SU-DHL-6 (cell line): ENCODE results near the gene ATP11C.

ENCODE experiments used
- H2AFZ ChIP-seq: fragments of 200-600 bp; sonication (generic); 2 replicates; pipeline ENCODE4 v1.6.1; 2014; ENCODE audit warnings: low read depth, mild to moderate bottlenecking, moderate library complexity, mixed read lengths, antibody characterized with exemption, low read length; ENCODE audit not compliant: severe bottlenecking
- H3F3A ChIP-seq: fragments of 200-600 bp; shearing (Covaris generic); 2 replicates; pipeline ENCODE4 v1.6.0; 2016; ENCODE audit warnings: antibody characterized with exemption, mild to moderate bottlenecking; ENCODE audit not compliant: insufficient read depth
- H3K27ac ChIP-seq: fragments of 200-600 bp; sonication (generic); 2 replicates; pipeline ENCODE4 v1.5.1; 2016; ENCODE audit warnings: low read depth, mild to moderate bottlenecking, low read length, moderate library complexity, mixed read lengths
- H3K27me3 ChIP-seq: fragments of 200-600 bp; sonication (generic), shearing (Covaris generic); 2 replicates; pipeline ENCODE4 v1.6.0; 2014; ENCODE audit warnings: mild to moderate bottlenecking, low read length
- H3K36me3 ChIP-seq: fragments of 200-600 bp; sonication (generic); 2 replicates; pipeline ENCODE4 v1.6.1; 2014; ENCODE audit warnings: mild to moderate bottlenecking, low read length, mixed read lengths
- H3K4me2 ChIP-seq: fragments of 300-600, 200-600 bp; shearing (Covaris generic), sonication (generic); 2 replicates; pipeline ENCODE4 v1.6.0; 2014; ENCODE audit warnings: low read length, low read depth, mild to moderate bottlenecking; ENCODE audit not compliant: poor library complexity, severe bottlenecking
- H3K4me3 ChIP-seq: fragments of 200-600 bp; sonication (generic); 2 replicates; pipeline ENCODE4 v1.5.1; 2014; ENCODE audit warnings: antibody characterized with exemption, low read length, mild to moderate bottlenecking, mixed read lengths; ENCODE audit not compliant: insufficient read depth, poor library complexity, severe bottlenecking
- H3K79me2 ChIP-seq: fragments of 200-600 bp; sonication (generic); 2 replicates; pipeline ENCODE4 v1.6.1; 2014; ENCODE audit warnings: mild to moderate bottlenecking, low read length, moderate library complexity; ENCODE audit not compliant: insufficient read depth
- H3K9ac ChIP-seq: fragments of 200-600 bp; sonication (generic); 2 replicates; pipeline ENCODE4 v1.7.0; 2014; ENCODE audit warnings: mild to moderate bottlenecking, low read length
- H3K9me2 ChIP-seq: fragments of 200-600 bp; sonication (generic); replicated peaks from 2 replicates; pipeline ENCODE4 v1.6.1; 2014; ENCODE audit warnings: low read length; ENCODE audit not compliant: insufficient read depth
- H3K9me3 ChIP-seq: fragments of 200-600 bp; sonication (generic); 2 replicates; pipeline ENCODE4 v1.6.1; 2014; ENCODE audit warnings: low read length, mixed read lengths; ENCODE audit not compliant: insufficient read depth
- H4K20me1 ChIP-seq: fragments of 200-600 bp; sonication (generic); 2 replicates; pipeline ENCODE4 v1.6.1; 2014; ENCODE audit warnings: low read depth, mild to moderate bottlenecking, antibody characterized with exemption, low read length, moderate library complexity, mixed read lengths
- CTCF ChIP-seq: fragments of 200-600 bp; sonication (generic); IDR thresholded peaks from one replicate; pipeline ENCODE4 v1.5.1; 2017; ENCODE audit warnings: antibody characterized with exemption, mild to moderate bottlenecking, low read length, moderate library complexity; ENCODE audit not compliant: insufficient read depth, poor library complexity, severe bottlenecking
- EZH2phosphoT487 ChIP-seq: fragments of 200-600 bp; sonication (generic), shearing (Covaris generic); conservative IDR thresholded peaks from 2 replicates; pipeline ENCODE4 v1.6.1; 2018; ENCODE audit warnings: mild to moderate bottlenecking, antibody characterized with exemption, low read length, moderate library complexity, mixed read lengths

ATP11C gene

GRCh38 chrX:139739138-139739537 lies 193.7 kb downstream of the ATP11C start:
- no peaks in the 10 kb centered on the region for H4K20me1 ChIP-seq
- H3K4me3 ChIP-seq: no peak overlapping the region
- no peaks in the 10 kb centered on the region for H3K27me3 ChIP-seq
- TF ChIP-seq CTCF (no peak), EZH2phosphoT487 (no peak)
- no peak overlapping the region for H3K27ac ChIP-seq
- H3K9me3 ChIP-seq: no peaks in the 10 kb centered on the region
- no peaks in the 10 kb centered on the region for H3K36me3 ChIP-seq
- H3K9ac ChIP-seq: no peak overlapping the region
- no peaks in the 10 kb centered on the region for H3K9me2 ChIP-seq
- no peak overlapping the region for H3K4me2 ChIP-seq
- no peak overlapping the region for H2AFZ ChIP-seq
- H3K79me2 ChIP-seq: no peaks in the 10 kb centered on the region
- H3F3A ChIP-seq: no peaks in the 10 kb centered on the region

GRCh38 chrX:139738581-139738980 lies 194.3 kb downstream of the ATP11C start:
- no peaks in the 10 kb centered on the region for H3F3A ChIP-seq
- no peak overlapping the region for H3K4me2 ChIP-seq
- TF ChIP-seq EZH2phosphoT487: no peak

GRCh38 chrX:139736151-139736550 lies 196.7 kb downstream of the ATP11C start:
- no peak overlapping the region for H3K27ac ChIP-seq
- H4K20me1 ChIP-seq: no peaks in the 10 kb centered on the region
- H3K9me2 ChIP-seq: no peaks in the 10 kb centered on the region
- H3K9me3 ChIP-seq: no peaks in the 10 kb centered on the region
- no peaks in the 10 kb centered on the region for H3K79me2 ChIP-seq
- H3K36me3 ChIP-seq: no peaks in the 10 kb centered on the region
- TF ChIP-seq EZH2phosphoT487 (no peak), CTCF (no peak)
- no peak overlapping the region for H2AFZ ChIP-seq
- H3K4me3 ChIP-seq: no peak overlapping the region
- H3K4me2 ChIP-seq: no peak overlapping the region
- no peak overlapping the region for H3K9ac ChIP-seq
- no peaks in the 10 kb centered on the region for H3F3A ChIP-seq
- H3K27me3 ChIP-seq: no peaks in the 10 kb centered on the region

More at GRCh38 chrX:139738581-139738980, 194.3 kb downstream of the ATP11C start:
- Histone ChIP-seq H3K9me2 (no peaks in the 10 kb centered on the region), H3K27me3 (no peaks in the 10 kb centered on the region), H3K27ac (no peak overlapping the region), H3K4me3 (no peak overlapping the region), H3K36me3 (no peaks in the 10 kb centered on the region), H3K9me3 (no peaks in the 10 kb centered on the region), H2AFZ (no peak overlapping the region), H3K79me2 (no peaks in the 10 kb centered on the region), H3K9ac (no peak overlapping the region), H4K20me1 (no peaks in the 10 kb centered on the region)

GRCh38 chrX:139734996-139735395 lies 197.9 kb downstream of the ATP11C start:
- Histone ChIP-seq H3K4me2 (no peak overlapping the region), H3K9me2 (no peaks in the 10 kb centered on the region), H3K27me3 (no peaks in the 10 kb centered on the region), H3K36me3 (no peaks in the 10 kb centered on the region), H3K9me3 (no peaks in the 10 kb centered on the region), H4K20me1 (no peaks in the 10 kb centered on the region), H3F3A (no peaks in the 10 kb centered on the region), H2AFZ (no peak overlapping the region), H3K9ac (no peak overlapping the region), H3K79me2 (no peaks in the 10 kb centered on the region), H3K4me3 (no peak overlapping the region), H3K27ac (no peak overlapping the region)
- TF ChIP-seq EZH2phosphoT487 (no peak), CTCF (no peak)
